Endothelial cell of umbilical vein (primary cell): ENCODE data around the gene LPAR1. TPM values are rescaled to one million over a fixed set of nuclear protein-coding genes. Genes with fewer than 3 reads are reported as not detected.

Experiments used
- BruUV-seq: library from RNA; stranded (reverse); fragments of 400-500 nt; replicated peaks from 2 replicates; lab custom pipeline; 2021; lab: Mats Ljungman, UMichigan
- CTCF ChIA-PET: fragments of 300-600, 350-600 bp; sonication (Branson Sonifier 250); formaldehyde crosslinking; loops from one replicate; lab custom pipeline; 2021; ENCODE audit warnings: antibody characterized with exemption, inconsistent platforms; lab: Charles Lee
- POLR2A ChIA-PET: fragments of 300-600, 350-600 bp; sonication (Branson Sonifier 250); formaldehyde crosslinking; loops from one replicate; lab custom pipeline; 2021; ENCODE audit warnings: antibody characterized with exemption, inconsistent platforms; lab: Charles Lee
- DNase-seq: peaks from one replicate; pipeline ENCODE4 v3.0.0-alpha.2; 2011; ENCODE audit warnings: low read depth, low spot score
- FAIRE-seq: peaks from 2 replicates; lab custom pipeline; 2011; peaks lifted over from hg19 to GRCh38; lab: Jason Lieb, UNC
- H2AFZ ChIP-seq: 2 replicates; pipeline ENCODE4 v1.6.0; 2012; ENCODE audit warnings: low read depth, low read length, control low read depth, inconsistent platforms
- H3K27ac ChIP-seq: 2 replicates; pipeline ENCODE4 v1.5.1; 2011; ENCODE audit warnings: low read depth, mild to moderate bottlenecking, control low read depth, low read length, moderate library complexity; ENCODE audit not compliant: insufficient read depth
- H3K27me3 ChIP-seq, 2 experiments: 2 replicates each; pipeline versions ENCODE4 v1.6.0 to v1.6.1; 2011; ENCODE audit warnings: low read length in 2 of 2, mixed read lengths in 1 of 2; ENCODE audit not compliant: control insufficient read depth in 2 of 2, insufficient read depth in 2 of 2
- H3K36me3 ChIP-seq, 2 experiments: 2 replicates in 1 of 2; 3 replicates in 1 of 2; pipeline ENCODE4 v1.5.1; 2011; ENCODE audit warnings: low read length in 2 of 2, mild to moderate bottlenecking in 1 of 2, moderate library complexity in 1 of 2; ENCODE audit not compliant: control insufficient read depth in 2 of 2, insufficient read depth in 2 of 2; ENCODE audit errors: extremely low read depth in 1 of 2
- H3K4me1 ChIP-seq: 3 replicates; pipeline ENCODE4 v1.5.1; 2011; ENCODE audit warnings: mild to moderate bottlenecking, low read length; ENCODE audit not compliant: control insufficient read depth, insufficient read depth; ENCODE audit errors: extremely low read depth
- H3K4me2 ChIP-seq: 2 replicates; pipeline ENCODE4 v1.6.1; 2011; ENCODE audit warnings: low read length, control low read depth, mixed read lengths; ENCODE audit not compliant: insufficient read depth
- H3K4me3 ChIP-seq, 3 experiments: fragments of 200-600 bp in 1 of 3; sonication (generic), shearing (Covaris generic) in 1 of 3; replicated peaks in 1 of 3; 2 replicates each; pipeline ENCODE4 v1.5.1; 2011 to 2016; ENCODE audit warnings: control low read depth in 3 of 3, low read length in 3 of 3, mild to moderate bottlenecking in 2 of 3, inconsistent platforms in 1 of 3, low read depth in 1 of 3, moderate library complexity in 1 of 3; ENCODE audit not compliant: insufficient read depth in 1 of 3
- H3K79me2 ChIP-seq: 2 replicates; pipeline ENCODE4 v1.6.0; 2012; ENCODE audit warnings: low read length, inconsistent platforms; ENCODE audit not compliant: control insufficient read depth, insufficient read depth
- H3K9ac ChIP-seq: replicated peaks from 2 replicates; pipeline ENCODE3; 2011; ENCODE audit warnings: low read length, control low read depth; ENCODE audit not compliant: insufficient read depth; ENCODE audit errors: extremely low read depth
- H3K9me1 ChIP-seq: replicated peaks from 3 replicates; pipeline ENCODE4 v1.6.0; 2011; ENCODE audit warnings: mild to moderate bottlenecking, low read length; ENCODE audit not compliant: control insufficient read depth, insufficient read depth; ENCODE audit errors: extremely low read depth
- H3K9me3 ChIP-seq: replicated peaks from 2 replicates; pipeline ENCODE4 v1.5.1; 2012; ENCODE audit warnings: low read length, inconsistent platforms; ENCODE audit not compliant: control insufficient read depth, insufficient read depth
- H4K20me1 ChIP-seq: replicated peaks from 2 replicates; pipeline ENCODE3; 2011; ENCODE audit warnings: mild to moderate bottlenecking, low read length; ENCODE audit not compliant: control insufficient read depth, insufficient read depth; ENCODE audit errors: extremely low read depth
- CTCF ChIP-seq, 2 donors: IDR thresholded peaks; 1 replicate in 1 of 2; 2 replicates in 1 of 2; pipeline ENCODE4 v1.5.1; 2011; ENCODE audit warnings: low read length in 2 of 2, mild to moderate bottlenecking in 2 of 2, moderate library complexity in 2 of 2, control low read depth in 1 of 2, inconsistent platforms in 1 of 2, low read depth in 1 of 2; ENCODE audit not compliant: insufficient read depth in 1 of 2; ENCODE audit errors: extremely low read depth in 1 of 2
- EZH2 ChIP-seq: IDR thresholded peaks from 2 replicates; pipeline ENCODE4 v1.6.1; 2012; ENCODE audit warnings: borderline replicate concordance, low read depth, mild to moderate bottlenecking, moderate library complexity, low read length, inconsistent platforms; ENCODE audit not compliant: severe bottlenecking
- FOS ChIP-seq: IDR thresholded peaks from 2 replicates; pipeline ENCODE4 v1.6.1; 2011; ENCODE audit warnings: mild to moderate bottlenecking, low read length, moderate library complexity, borderline replicate concordance; ENCODE audit not compliant: insufficient read depth
- GATA2 ChIP-seq: IDR thresholded peaks from 2 replicates; pipeline ENCODE4 v1.7.0; 2011; ENCODE audit warnings: low read depth, mild to moderate bottlenecking, moderate library complexity, mixed read lengths, low read length; ENCODE audit not compliant: insufficient read length, insufficient read depth
- JUN ChIP-seq: IDR thresholded peaks from 2 replicates; pipeline ENCODE4 v1.6.1; 2011; ENCODE audit warnings: borderline replicate concordance, low read depth; ENCODE audit not compliant: insufficient read length, insufficient read depth
- MAX ChIP-seq: IDR thresholded peaks from 2 replicates; pipeline ENCODE4 v1.6.1; 2011; ENCODE audit not compliant: insufficient read depth, insufficient read length
- MYC ChIP-seq: IDR thresholded peaks from one replicate; pipeline ENCODE4 v1.6.1; 2011; ENCODE audit warnings: mild to moderate bottlenecking, low read depth, low read length
- POLR2A ChIP-seq: IDR thresholded peaks from 2 replicates; pipeline ENCODE4 v1.6.1; 2012; ENCODE audit warnings: low read depth, mild to moderate bottlenecking, control low read depth, low read length
- POLR2AphosphoS5 ChIP-seq: IDR thresholded peaks from 2 replicates; pipeline ENCODE4 v1.6.1; 2012; ENCODE audit warnings: low read depth, mild to moderate bottlenecking, control low read depth, low read length, moderate library complexity; ENCODE audit not compliant: insufficient read depth
- dilution Hi-C: fragments of 300-500 bp; cut with MboI; formaldehyde crosslinking; loops from one replicate; pipeline ENCODE4 v1.15.0; 2019; ENCODE audit warnings: low sequenced_read_pairs; ENCODE audit not compliant: extremely low pct_ligation_motif_present
- intact Hi-C: fragments of 100-400 bp; cut with micrococcal nuclease; formaldehyde crosslinking; loops from one replicate; pipeline ENCODE4 v1.10.0; 2022
- polyA plus RNA-seq, 4 experiments: library from polyadenylated mRNA; depleted of rRNA in 3 of 4; stranded (reverse) in 3 of 4; unstranded in 1 of 4; fragments of >200 nt; gene quantifications; 2 replicates each; pipeline versions ENCODE4 v1.2.1 to v1.2.3, GENCODE V29; 2011 to 2012; ENCODE audit warnings: missing spikeins in 1 of 4
- total RNA-seq: library from RNA; stranded (reverse); gene quantifications from 2 replicates; pipeline ENCODE4 v1.2.3, GENCODE V29; 2021

Gene LPAR1
- total and polyA plus RNA-seq, 2 donors (not counting 3 experiments of a cell fraction or from before 2014, with no cell fraction given): 0.88 to 3.0 TPM

- CTCF ChIA-PET: interaction anchor here (0.6 to 1.0 kb wide), 2 partner anchors 144 to 253 kb away, joined by 3 to 4 read pairs; no protein-coding TSS in a partner anchor
- Histone ChIP-seq H3K9ac (no peak overlapping the region), H3K27me3 (no peaks in the 10 kb centered on the region), H4K20me1 (no peaks in the 10 kb centered on the region), H3K36me3 (no peaks in the 10 kb centered on the region), H3K79me2 (no peaks in the 10 kb centered on the region), H3K4me1 (no peaks in the 10 kb centered on the region), H3K27ac (no peak overlapping the region), H2AFZ (no peak overlapping the region), H3K9me1 (no peaks in the 10 kb centered on the region), H3K4me3 (no peak overlapping the region), H3K4me2 (no peak overlapping the region), H3K9me3 (no peaks in the 10 kb centered on the region)
- POLR2A ChIA-PET: no interaction called here
- no peak for DNase-seq
- dilution Hi-C loops: no loop called here
- TF ChIP-seq JUN: no peak
- TF ChIP-seq FOS: no peak
- TF ChIP-seq POLR2A: no peak
- TF ChIP-seq MYC: no peak
- TF ChIP-seq CTCF (IDR thresholded peaks at IDR 0.05; ENCODE audit: extremely low read depth in 1 of 2, insufficient read depth in 1 of 2, low read depth in 1 of 2, low read length in 2 of 2): no peak
- no peak for TF ChIP-seq GATA2
- TF ChIP-seq EZH2: no peak
- no peak for TF ChIP-seq MAX
- TF ChIP-seq POLR2AphosphoS5: no peak
- no TSS peak for BruUV-seq
- intact Hi-C loops: no loop called here
- FAIRE-seq: no peak
Measured at GRCh38 chr9:110891760-110892159, 146.5 kb downstream of the LPAR1 start.
